Esophagus muscularis mucosa (tissue), 2 donors: ENCODE measurements around the gene CLEC11A.
"Not testable (repeated sequence)": the region's sequence is repeated elsewhere in the genome, so short reads cannot be mapped to it uniquely, and the experiment has no call there.

Source experiments
- POLR2A ChIP-seq: fragments of 450-650 bp; IDR thresholded peaks from one replicate; pipeline ENCODE4 v1.6.1; 2017; ENCODE audit warnings: antibody characterized with exemption, moderate library complexity, mild to moderate bottlenecking, low read depth
- POLR2AphosphoS5 ChIP-seq, 2 donors: sonication (generic); formaldehyde crosslinking; IDR thresholded peaks; one replicate each; pipeline ENCODE4 v1.6.1; 2017; ENCODE audit warnings: antibody characterized with exemption in 2 of 2

DNA sequence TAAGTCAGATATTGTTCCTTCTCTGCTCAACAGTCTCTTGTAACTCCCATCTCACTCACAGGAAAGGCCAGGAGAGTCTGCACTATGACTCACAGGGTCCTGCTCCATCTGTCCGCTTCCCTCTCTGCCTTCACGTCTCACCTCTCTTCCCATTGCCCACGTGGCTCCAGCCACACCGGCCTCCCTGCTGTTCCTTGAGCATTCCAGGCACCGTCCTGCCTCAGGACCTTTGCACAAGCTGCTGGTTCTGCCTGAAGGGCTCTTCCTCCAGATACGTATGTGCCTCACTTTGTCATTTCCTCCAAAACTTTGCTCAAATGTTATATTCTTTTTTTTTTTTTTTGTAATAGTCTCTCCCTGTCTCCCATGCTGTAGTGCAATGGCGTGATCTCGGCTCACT, 33.1 kb downstream of the CLEC11A start:
- TF ChIP-seq POLR2AphosphoS5 (IDR thresholded peaks at IDR 0.05); POLR2A: not testable (repeated sequence)
